Vagina (tissue), 2 donors: Measurements from ENCODE around the gene NAPEPLD. TPM values are rescaled to one million over a fixed set of nuclear protein-coding genes. Genes with fewer than 3 reads are reported as not detected.
A peak's percentile ranks its signal among the peaks of the same experiment; 100 is the strongest.
"Not testable (repeated sequence)": the region's sequence is repeated elsewhere in the genome, so short reads cannot be mapped to it uniquely, and the experiment has no call there.

Experiments used
- DNase-seq, 2 donors: peaks; one replicate each; pipeline ENCODE4 v3.0.0-alpha.2; 2017; ENCODE audit errors: extremely low spot score in 2 of 2
- H3K27ac ChIP-seq: fragments of 200-600 bp; sonication (generic); one replicate; pipeline ENCODE4 v1.5.1; 2019
- H3K27me3 ChIP-seq: fragments of 200-600 bp; sonication (generic); one replicate; pipeline ENCODE4 v1.5.1; 2019
- H3K36me3 ChIP-seq, 2 donors: fragments of 200-600 bp; sonication (generic); one replicate each; pipeline ENCODE4 v1.5.1; 2017 to 2019
- H3K4me1 ChIP-seq: fragments of 200-600 bp; sonication (generic); one replicate; pipeline ENCODE4 v1.5.1; 2019
- H3K4me3 ChIP-seq, 2 donors: fragments of 200-600 bp; sonication (generic); 1 replicate in 1 of 2; 2 replicates in 1 of 2; pipeline ENCODE4 v1.5.1; 2016 to 2019
- H3K9me3 ChIP-seq: fragments of 200-600 bp; sonication (generic); one replicate; pipeline ENCODE4 v1.5.1; 2019
- POLR2A ChIP-seq, 2 donors: fragments of 450-650 bp; IDR thresholded peaks; one replicate each; pipeline ENCODE4 v1.6.1; 2017; ENCODE audit warnings: antibody characterized with exemption in 2 of 2, mild to moderate bottlenecking in 2 of 2, moderate library complexity in 2 of 2
- POLR2AphosphoS5 ChIP-seq, 2 donors: sonication (generic); formaldehyde crosslinking; IDR thresholded peaks; one replicate each; pipeline ENCODE4 v1.9.0; 2017; ENCODE audit warnings: antibody characterized with exemption in 2 of 2, mild to moderate bottlenecking in 2 of 2, low read depth in 1 of 2; ENCODE audit not compliant: insufficient read depth in 1 of 2
- intact Hi-C: fragments of 100-400 bp; cut with DNase I; formaldehyde crosslinking; loops from one replicate; pipeline ENCODE4 v1.15.1; 2023
- total RNA-seq: library from RNA; depleted of rRNA; stranded (reverse); fragments of >200 nt; gene quantifications from one replicate; pipeline ENCODE4 v1.2.3, GENCODE V29; 2016
- TF ChIP-seq, protein P1 (sequence below), 3 experiments: fragments of 450-650 bp in 2 of 3; fragments of 200-600 bp in 1 of 3; sonication (generic) in 1 of 3; IDR thresholded peaks; one replicate each; pipeline ENCODE4 v1.5.1; 2017 to 2019; ENCODE audit warnings: antibody characterized with exemption in 3 of 3, mild to moderate bottlenecking in 2 of 3, moderate library complexity in 2 of 3

NAPEPLD gene
- total RNA-seq, 1 donor from 2014 or later = 15.0 TPM

DNA sequence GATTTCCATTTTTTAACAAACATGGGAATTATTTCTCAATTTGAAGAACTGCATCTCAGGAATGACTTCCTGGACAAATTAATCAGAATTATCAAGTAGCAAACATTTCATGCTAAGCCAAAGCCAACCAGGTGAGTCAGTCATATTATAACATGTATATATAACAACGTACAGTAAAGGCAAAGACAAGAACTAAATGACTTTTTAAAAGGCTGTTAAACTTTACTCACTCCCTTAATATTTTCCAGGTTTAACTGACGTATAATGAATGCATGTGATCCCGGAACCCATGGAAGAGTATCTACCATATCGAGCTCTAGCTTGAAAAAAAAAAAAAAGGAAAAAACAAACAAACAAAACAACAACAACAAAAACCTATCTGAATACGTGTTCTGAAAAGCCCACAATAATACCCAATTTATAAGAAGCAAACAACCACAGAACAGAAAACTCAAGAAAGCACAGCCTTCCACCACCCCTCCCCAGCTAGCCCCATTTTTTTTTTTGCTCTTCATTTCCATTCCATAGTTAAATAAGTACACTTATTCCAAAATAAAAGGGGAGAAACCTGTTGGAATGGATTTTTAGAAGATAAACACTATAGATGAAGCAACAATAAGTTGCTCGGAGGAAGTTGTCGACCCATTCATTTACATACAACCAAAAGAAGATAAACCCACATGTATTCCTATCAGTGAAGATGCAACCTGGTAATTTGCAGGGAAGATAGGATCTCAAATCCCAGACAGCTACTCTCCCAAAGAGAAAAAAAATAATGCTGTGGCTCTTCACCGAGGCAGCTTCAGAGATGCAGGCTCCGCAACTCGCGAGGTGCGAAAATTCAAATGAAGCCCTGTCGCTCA, 537 bp downstream of the NAPEPLD start:
- Histone ChIP-seq H3K36me3 (no peaks in the 10 kb centered on the region), H3K4me3 (peak overlapping the region; percentile 64 to 75), H3K27me3 (no peaks in the 10 kb centered on the region), H3K9me3 (no peaks in the 10 kb centered on the region), H3K4me1 (peaks cover 21% of the 10 kb centered on the region), H3K27ac (peak overlapping the region; percentile 92)
- intact Hi-C loops = no loop called here
- no peak for DNase-seq
- TF ChIP-seq POLR2AphosphoS5 (IDR thresholded peaks at IDR 0.05; ENCODE audit: insufficient read depth in 1 of 2, low read depth in 1 of 2) (no peak), POLR2A (IDR thresholded peaks at IDR 0.05) (no peak)

DNA sequence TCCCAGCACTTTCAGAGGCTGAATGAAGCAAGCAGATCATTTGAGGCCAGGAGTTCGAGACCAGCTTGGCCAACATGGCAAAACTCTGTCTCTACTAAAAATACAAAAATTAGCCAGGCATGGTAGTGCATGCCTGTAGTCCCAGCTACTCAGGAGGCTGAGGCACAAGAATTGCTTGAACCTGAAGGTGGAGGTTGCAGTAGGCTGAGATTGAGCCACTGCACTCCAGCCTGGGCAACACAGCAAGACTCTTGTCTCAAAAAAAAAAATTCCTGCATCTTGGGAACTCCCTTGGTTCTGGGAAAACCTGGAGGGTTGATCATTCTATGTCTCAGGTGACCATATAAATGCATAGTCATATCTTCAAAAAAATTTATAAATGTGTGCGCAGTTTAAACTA, 4.1 kb downstream of the NAPEPLD start:
- H3K9me3 ChIP-seq, H3K27ac ChIP-seq, H3K4me3 ChIP-seq, intact Hi-C loops, H3K27me3 ChIP-seq, H3K36me3 ChIP-seq, DNase-seq: not testable (repeated sequence)
- peaks cover 23% of the 10 kb centered on the region for H3K4me1 ChIP-seq

DNA sequence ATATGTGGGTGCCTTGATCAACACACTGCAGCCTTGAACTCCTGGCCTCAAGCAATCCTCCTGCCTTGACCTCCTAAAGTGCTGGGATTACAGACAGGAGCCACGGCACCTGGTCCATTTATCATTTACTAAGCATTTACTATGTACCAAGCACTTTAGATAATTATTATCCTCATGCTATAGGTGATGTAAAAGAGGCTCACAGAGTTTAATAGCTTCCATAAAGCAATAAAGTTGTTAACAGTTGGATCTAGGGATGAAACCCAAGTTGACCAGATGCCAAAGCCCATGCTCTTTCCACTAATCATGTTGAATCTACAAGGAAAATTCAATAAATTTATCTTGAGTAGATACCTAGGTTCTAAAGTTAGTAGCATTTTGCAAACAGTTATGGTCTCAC, 5.0 kb downstream of the NAPEPLD start:
- DNase-seq = no peak
- H3K9me3 ChIP-seq = no peaks in the 10 kb centered on the region
- TF ChIP-seq, protein P1, sequence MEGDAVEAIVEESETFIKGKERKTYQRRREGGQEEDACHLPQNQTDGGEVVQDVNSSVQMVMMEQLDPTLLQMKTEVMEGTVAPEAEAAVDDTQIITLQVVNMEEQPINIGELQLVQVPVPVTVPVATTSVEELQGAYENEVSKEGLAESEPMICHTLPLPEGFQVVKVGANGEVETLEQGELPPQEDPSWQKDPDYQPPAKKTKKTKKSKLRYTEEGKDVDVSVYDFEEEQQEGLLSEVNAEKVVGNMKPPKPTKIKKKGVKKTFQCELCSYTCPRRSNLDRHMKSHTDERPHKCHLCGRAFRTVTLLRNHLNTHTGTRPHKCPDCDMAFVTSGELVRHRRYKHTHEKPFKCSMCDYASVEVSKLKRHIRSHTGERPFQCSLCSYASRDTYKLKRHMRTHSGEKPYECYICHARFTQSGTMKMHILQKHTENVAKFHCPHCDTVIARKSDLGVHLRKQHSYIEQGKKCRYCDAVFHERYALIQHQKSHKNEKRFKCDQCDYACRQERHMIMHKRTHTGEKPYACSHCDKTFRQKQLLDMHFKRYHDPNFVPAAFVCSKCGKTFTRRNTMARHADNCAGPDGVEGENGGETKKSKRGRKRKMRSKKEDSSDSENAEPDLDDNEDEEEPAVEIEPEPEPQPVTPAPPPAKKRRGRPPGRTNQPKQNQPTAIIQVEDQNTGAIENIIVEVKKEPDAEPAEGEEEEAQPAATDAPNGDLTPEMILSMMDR (IDR thresholded peaks at IDR 0.05) = no peak
- no peak for TF ChIP-seq POLR2AphosphoS5 (IDR thresholded peaks at IDR 0.05; ENCODE audit: insufficient read depth in 1 of 2, low read depth in 1 of 2)
- TF ChIP-seq POLR2A (IDR thresholded peaks at IDR 0.05) = no peak
- no peak overlapping the region for H3K4me3 ChIP-seq
- peaks cover 21% of the 10 kb centered on the region for H3K4me1 ChIP-seq
- intact Hi-C loops = no loop called here
- no peaks in the 10 kb centered on the region for H3K36me3 ChIP-seq
- H3K27me3 ChIP-seq = no peaks in the 10 kb centered on the region
- H3K27ac ChIP-seq = no peak overlapping the region

DNA sequence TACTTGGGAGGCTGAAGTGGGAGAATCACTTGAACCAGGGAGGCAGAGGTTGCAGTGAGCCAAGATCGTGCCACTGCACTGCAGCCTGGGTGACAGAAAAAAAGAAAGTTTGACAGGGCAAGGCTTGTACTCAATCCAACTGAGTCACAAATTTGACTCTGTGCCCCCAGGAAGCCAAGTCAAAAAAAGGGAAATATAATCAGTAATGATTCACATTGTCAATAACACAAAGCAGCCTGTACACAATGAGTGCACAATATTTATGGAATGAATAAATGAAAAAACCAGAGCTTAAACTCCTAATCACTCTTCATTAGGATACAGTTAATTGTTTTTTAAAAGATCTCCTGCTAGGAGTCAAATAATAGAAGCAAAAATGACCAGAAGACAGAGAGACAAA, 6.4 kb downstream of the NAPEPLD start:
- H3K36me3 ChIP-seq = no peaks in the 10 kb centered on the region
- intact Hi-C loops = no loop called here
- H3K9me3 ChIP-seq = no peaks in the 10 kb centered on the region
- TF ChIP-seq POLR2A (IDR thresholded peaks at IDR 0.05) (no peak), POLR2AphosphoS5 (IDR thresholded peaks at IDR 0.05; ENCODE audit: insufficient read depth in 1 of 2, low read depth in 1 of 2) (no peak)
- TF ChIP-seq, protein P1 (IDR thresholded peaks at IDR 0.05) = no peak
- DNase-seq = no peak
- no peak overlapping the region for H3K4me3 ChIP-seq
- H3K4me1 ChIP-seq = peaks cover 14% of the 10 kb centered on the region
- no peak overlapping the region for H3K27ac ChIP-seq
- no peaks in the 10 kb centered on the region for H3K27me3 ChIP-seq

DNA sequence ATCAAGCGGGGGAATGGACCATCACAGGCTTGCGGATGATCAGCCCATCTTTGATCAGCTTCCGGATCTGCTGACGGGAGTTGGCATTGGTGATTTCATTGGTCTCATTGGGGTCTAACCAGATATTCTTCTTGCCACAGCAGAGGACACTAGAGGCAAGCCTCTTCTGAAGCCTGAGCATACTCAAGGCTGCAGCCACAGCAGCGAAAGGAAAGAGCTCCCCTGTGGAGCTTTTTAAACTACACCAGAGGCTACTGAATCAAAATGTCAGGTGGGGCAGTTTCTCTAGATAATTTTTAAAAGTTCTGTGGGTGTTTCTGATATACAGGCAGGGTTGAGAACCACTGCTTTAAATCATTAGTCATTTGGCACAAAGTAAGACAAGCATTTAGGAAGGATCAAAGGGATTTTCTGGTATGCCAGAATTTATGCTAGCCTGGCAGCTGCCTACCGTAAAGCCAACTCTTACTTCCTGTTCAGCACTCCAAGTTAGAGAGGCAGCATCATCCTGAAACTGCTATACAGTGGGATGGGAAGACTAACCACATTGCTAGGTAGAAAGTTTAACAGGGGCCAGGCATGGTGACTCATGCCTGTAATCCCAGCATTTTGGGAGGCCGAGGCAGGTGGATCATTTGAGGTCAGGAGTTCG, 7.0 kb downstream of the NAPEPLD start:
- no peak for DNase-seq
- no peaks in the 10 kb centered on the region for H3K27me3 ChIP-seq
- no peaks in the 10 kb centered on the region for H3K36me3 ChIP-seq
- H3K4me3 ChIP-seq = no peak overlapping the region
- no peaks in the 10 kb centered on the region for H3K9me3 ChIP-seq
- H3K27ac ChIP-seq = no peak overlapping the region
- intact Hi-C loops = no loop called here
- H3K4me1 ChIP-seq = peaks cover 7% of the 10 kb centered on the region
- TF ChIP-seq POLR2AphosphoS5 (IDR thresholded peaks at IDR 0.05; ENCODE audit: insufficient read depth in 1 of 2, low read depth in 1 of 2) (no peak), POLR2A (IDR thresholded peaks at IDR 0.05) (no peak)
- TF ChIP-seq, protein P1 (IDR thresholded peaks at IDR 0.05) = no peak

DNA sequence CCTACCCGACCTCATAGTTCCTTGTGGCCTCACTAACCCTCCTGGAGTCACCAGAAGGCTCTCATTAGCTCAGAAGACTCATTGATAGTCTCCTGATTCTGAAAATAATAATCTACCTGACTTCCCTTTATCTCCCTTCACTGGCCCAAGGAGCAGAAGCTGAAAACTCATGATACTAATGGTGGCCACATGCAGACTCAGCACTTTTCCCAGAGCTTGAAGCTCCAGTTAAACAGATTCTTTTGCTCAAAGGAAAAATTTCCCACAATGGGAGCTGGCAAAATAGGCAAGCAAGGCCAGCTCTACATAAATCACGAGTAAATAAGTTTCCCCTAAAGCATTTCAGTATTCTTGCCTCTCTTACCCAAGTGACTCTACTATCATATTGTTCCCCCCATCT, 8.2 kb downstream of the NAPEPLD start:
- TF ChIP-seq, protein P1 (IDR thresholded peaks at IDR 0.05) = no peak
- TF ChIP-seq POLR2AphosphoS5 (IDR thresholded peaks at IDR 0.05; ENCODE audit: insufficient read depth in 1 of 2, low read depth in 1 of 2) (no peak), POLR2A (IDR thresholded peaks at IDR 0.05) (no peak)
- Histone ChIP-seq H3K36me3 (no peaks in the 10 kb centered on the region), H3K27me3 (no peaks in the 10 kb centered on the region), H3K27ac (no peak overlapping the region), H3K4me3 (no peak overlapping the region), H3K9me3 (no peaks in the 10 kb centered on the region), H3K4me1 (peaks cover 6% of the 10 kb centered on the region)
- intact Hi-C loops = no loop called here
- no peak for DNase-seq
